ENCODE data around the gene NDUFB8.

DNA sequence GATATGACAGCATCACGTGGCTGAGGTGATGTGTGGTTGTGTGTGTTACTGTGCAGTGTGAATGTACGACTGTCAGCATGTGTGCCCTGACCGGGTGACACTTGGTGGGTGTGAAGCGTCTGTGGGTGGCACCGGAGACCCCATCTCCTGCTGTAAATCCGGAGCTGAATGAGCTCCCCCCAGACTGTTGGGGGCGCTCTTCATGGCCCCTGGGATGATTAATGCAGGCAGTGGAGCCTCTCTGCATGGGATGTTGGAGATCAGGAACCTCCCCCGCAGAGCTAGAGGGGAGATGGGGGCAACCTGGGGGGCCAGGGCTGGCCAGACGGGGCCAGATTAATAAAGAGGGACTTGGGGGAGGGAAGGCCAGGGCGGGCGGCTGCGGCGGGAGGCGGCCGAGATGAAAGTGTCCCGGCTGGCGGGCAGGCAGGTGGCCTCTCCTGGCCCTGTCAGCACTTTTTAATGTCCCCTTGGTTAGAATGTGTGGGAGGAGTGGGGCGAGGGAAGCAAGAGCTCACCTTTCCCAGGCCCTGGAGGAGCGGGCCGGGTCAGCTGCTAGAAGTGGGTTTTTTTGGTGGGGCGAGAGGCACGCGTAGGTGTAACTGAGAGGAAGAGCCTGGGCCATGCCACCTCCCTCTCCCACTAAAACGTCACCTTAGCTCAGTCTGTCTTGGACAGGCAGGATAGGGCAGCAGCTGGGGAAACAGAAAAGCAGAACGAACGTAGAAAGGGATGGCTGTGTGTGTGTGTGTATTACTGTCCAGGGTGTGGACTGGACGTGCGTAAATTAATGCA is 40.2 kb upstream of the NDUFB8 start:
- TF ChIP-seq, protein P1, sequence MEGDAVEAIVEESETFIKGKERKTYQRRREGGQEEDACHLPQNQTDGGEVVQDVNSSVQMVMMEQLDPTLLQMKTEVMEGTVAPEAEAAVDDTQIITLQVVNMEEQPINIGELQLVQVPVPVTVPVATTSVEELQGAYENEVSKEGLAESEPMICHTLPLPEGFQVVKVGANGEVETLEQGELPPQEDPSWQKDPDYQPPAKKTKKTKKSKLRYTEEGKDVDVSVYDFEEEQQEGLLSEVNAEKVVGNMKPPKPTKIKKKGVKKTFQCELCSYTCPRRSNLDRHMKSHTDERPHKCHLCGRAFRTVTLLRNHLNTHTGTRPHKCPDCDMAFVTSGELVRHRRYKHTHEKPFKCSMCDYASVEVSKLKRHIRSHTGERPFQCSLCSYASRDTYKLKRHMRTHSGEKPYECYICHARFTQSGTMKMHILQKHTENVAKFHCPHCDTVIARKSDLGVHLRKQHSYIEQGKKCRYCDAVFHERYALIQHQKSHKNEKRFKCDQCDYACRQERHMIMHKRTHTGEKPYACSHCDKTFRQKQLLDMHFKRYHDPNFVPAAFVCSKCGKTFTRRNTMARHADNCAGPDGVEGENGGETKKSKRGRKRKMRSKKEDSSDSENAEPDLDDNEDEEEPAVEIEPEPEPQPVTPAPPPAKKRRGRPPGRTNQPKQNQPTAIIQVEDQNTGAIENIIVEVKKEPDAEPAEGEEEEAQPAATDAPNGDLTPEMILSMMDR (IDR thresholded peaks at IDR 0.05 in 2 of 3, conservative IDR thresholded peaks at IDR 0.05 in 1 of 3; ENCODE audit: control insufficient read depth in 2 of 3, extremely low read depth in 1 of 3, insufficient read depth in 1 of 3, low read depth in 3 of 3, low read length in 3 of 3): peak in 2 of 3 experiments; percentile 10 to 17; a peak in 1 of 6 replicates
- no peak for TF ChIP-seq ZNF274 (IDR thresholded peaks at IDR 0.05; ENCODE audit: insufficient read depth, insufficient read length)

Measured in GM12878 (cell line).